GM13976 (cell line): Measurements from ENCODE around the gene OAT.

Experiments
- DNase-seq: peaks from one replicate; pipeline ENCODE4 v3.0.0; 2012; ENCODE audit warnings: low spot score
- in situ Hi-C: fragments of 300-500 bp; cut with MboI; formaldehyde crosslinking; loops from one replicate; pipeline ENCODE4 v1.12.0; 2022; ENCODE audit warnings: low sequenced_read_pairs, mixed read lengths, inconsistent platforms; ENCODE audit not compliant: unreplicated experiment
- TF ChIP-seq, protein P1 (sequence below): IDR thresholded peaks from 2 replicates; pipeline ENCODE4 v1.5.1; 2012; ENCODE audit warnings: borderline replicate concordance, mild to moderate bottlenecking; ENCODE audit not compliant: insufficient read depth; ENCODE audit errors: extremely low read depth, missing control alignments, control extremely low read depth

OAT gene

DNA sequence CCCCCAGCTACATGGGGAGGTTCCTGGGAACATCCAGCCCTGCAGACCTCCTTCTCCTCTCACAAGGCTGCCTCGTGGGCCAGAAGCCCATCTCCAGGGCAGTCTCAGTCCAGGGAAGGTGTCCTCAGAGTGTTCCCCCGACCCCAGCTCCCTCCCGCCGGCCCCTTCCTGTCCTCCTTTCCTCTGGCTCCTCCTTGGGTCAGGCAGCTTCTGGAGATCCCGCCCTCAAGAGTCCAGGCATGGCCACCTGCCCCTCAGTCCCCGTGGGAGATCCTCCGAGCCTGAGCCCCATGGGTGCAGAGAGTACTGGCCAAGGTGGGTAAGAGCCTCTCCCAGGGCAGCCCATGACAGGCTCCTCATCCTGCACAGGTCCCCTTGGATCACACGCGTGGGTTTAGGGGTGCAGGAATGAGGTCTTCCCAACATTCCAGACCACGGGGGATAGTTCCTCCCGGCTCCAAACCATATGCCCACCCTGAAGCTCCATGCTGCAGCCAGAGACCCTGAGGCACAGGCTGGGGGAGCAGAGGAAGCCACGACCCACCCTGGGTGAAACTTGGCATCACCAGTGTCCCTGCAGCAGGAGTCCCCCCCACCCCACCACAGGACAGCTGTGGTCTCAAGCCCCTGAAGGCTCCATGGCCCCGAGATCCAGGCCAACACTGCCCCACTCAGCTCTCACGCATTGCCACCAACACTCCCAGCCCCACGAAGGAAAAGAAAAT lies 65.5 kb downstream of the OAT start:
- DNase-seq, result no peak
- TF ChIP-seq, protein P1, sequence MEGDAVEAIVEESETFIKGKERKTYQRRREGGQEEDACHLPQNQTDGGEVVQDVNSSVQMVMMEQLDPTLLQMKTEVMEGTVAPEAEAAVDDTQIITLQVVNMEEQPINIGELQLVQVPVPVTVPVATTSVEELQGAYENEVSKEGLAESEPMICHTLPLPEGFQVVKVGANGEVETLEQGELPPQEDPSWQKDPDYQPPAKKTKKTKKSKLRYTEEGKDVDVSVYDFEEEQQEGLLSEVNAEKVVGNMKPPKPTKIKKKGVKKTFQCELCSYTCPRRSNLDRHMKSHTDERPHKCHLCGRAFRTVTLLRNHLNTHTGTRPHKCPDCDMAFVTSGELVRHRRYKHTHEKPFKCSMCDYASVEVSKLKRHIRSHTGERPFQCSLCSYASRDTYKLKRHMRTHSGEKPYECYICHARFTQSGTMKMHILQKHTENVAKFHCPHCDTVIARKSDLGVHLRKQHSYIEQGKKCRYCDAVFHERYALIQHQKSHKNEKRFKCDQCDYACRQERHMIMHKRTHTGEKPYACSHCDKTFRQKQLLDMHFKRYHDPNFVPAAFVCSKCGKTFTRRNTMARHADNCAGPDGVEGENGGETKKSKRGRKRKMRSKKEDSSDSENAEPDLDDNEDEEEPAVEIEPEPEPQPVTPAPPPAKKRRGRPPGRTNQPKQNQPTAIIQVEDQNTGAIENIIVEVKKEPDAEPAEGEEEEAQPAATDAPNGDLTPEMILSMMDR, result no peak
- in situ Hi-C loops, result no loop called here

DNA sequence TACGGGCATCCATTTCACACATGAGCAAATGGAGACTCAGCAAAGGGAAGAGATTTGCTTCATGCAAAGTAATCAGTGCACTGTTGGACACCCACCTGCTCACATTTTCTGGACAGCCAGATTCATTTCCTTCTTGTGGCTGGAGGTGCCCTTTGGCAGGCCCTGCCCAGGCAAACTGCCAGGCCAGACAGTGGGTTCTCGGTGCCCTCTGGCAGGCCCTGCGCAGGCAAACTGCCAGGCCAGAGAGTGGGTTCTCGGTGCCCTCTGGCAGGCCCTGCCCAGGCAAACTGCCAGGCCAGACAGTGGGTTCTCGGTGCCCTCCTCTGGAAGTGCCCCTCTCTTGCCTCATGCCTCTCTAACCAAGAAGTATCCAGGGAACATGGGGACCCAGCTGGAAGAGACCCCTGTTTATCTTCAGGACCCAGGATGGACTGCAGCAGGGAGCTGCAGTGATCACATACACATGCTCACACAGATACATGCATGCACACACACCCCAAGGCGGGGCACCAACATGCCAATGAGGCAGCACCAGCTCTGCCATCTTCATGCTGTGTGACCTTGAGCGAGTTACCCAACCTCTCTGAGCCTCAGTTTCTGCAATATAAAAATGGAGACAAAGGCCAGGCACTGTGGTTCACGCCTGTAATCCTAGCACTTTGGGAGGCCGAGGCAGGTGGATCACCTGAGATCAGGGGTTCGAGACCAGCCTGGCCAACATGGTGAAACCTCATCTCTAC lies 67.1 kb downstream of the OAT start:
- no peak for DNase-seq
- in situ Hi-C loops, result no loop called here
- TF ChIP-seq, protein P1, result no peak

DNA sequence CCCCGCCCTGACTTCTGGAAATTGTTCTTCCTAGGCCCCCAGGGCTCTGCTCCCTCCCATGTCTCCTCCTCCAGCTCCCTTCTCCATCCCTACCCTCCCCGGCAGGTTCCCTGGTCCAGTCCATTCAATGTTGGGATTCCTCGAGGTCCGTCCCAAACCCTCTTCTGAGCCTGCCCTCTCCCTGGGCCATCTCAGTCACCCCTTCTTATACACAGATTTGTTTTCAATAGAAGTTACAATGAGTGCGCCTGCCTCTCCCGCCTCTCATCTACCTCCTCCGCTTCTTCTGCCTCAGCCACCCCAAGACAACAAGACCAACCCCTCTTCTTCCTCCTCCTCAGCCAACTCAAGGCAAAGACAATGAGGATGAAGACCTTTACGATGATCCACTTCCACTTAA lies 67.9 kb downstream of the OAT start:
- no peak for DNase-seq
- in situ Hi-C loops, result no loop called here
- TF ChIP-seq, protein P1, result no peak

DNA sequence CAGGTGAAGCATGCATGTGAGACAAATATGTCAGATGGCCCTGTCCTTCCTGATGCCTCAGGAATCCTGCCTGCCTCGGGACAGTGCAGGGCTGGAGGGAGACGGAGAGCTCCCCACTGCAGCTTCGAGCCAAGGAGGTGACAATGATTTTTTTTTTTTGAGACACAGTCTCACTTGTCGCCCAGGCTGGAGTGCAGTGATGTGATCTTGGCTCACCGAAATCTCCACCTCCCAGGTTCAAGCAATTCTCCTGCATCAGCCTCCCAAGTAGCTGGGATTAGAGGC lies 68.8 kb downstream of the OAT start:
- DNase-seq, result no peak
- in situ Hi-C loops, result no loop called here
- TF ChIP-seq, protein P1, result no peak

DNA sequence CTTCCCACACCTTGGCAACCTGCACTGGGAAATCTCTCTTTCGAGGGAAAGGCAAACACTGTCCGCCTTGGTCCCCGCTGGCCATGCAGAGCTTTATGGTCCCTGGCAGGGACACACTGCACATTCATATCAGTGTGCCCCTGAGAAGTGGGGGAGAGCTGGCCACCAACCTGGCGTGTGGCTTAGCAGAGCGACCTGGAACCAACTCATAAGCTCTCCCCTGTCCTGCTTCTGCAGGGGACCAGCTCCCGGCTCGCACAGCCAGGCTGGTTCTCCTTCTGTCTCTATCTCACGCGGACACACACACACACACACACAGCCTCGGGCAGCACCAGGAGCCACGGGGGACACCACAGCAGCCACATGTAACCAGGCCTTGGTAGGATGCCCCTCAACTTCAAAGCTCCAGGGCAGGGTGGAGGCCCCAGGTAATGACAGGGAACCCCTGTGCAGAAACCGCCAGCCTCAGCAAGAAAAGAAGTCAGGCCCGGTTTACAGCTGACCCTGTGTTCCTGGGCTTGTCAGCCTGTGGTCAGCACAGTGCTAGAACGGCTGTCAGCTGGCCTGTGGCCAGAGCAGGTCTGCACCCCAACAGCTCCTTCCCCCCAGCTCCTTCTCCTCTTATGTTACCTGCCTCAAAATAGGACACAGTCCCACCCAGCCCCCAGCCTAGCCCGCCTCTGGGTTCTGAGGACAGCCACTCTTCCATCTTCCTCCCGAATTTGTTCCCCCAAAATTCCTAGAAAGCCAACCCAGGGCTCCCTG lies 69.3 kb downstream of the OAT start:
- in situ Hi-C loops, result no loop called here
- TF ChIP-seq, protein P1, result no peak
- no peak for DNase-seq

DNA sequence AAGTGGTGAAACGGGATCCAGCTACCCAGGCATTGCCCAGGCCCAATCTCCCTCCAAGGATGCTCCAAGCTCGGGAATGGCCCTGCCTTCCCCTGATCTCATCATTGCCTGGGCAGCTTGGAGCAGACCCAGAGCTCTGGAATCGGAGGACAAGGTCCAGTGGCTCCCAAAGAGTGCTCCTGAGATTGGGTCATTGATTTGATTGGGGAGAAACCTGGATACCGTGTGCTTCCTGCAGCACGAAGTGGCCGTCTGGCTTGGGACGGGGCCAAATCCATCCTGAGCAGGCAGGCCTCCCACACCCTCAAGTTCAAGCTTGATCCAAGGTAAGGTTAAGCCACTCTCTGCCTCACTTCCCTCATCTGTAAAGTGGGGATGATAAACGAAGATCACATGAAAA lies 69.9 kb downstream of the OAT start:
- no peak for DNase-seq
- TF ChIP-seq, protein P1, result no peak
- in situ Hi-C loops, result no loop called here
